Tibial artery (tissue), 4 donors: ENCODE results near the gene MT1B.
"Not testable (repeated sequence)": the region's sequence is repeated elsewhere in the genome, so short reads cannot be mapped to it uniquely, and the experiment has no call there.

Experiments
- DNase-seq, 2 donors: peaks; one replicate each; pipeline ENCODE4 v3.0.0-alpha.2; 2019
- H3K27ac ChIP-seq, 2 donors: fragments of 200-600 bp; sonication (generic) in 1 of 2; 1 replicate in 1 of 2; 2 replicates in 1 of 2; pipeline ENCODE4 v1.5.1; 2018 to 2019; ENCODE audit warnings: mild to moderate bottlenecking in 1 of 2
- H3K27me3 ChIP-seq, 2 donors: fragments of 200-600 bp; sonication (generic) in 1 of 2; one replicate each; pipeline versions ENCODE4 v1.5.1 to v1.6.0; 2016 to 2019
- H3K36me3 ChIP-seq, 3 donors: fragments of 200-600 bp; sonication (generic) in 2 of 3; one replicate each; pipeline ENCODE4 v1.5.1; 2016 to 2019; ENCODE audit warnings: mild to moderate bottlenecking in 2 of 3
- H3K4me1 ChIP-seq, 4 donors: fragments of 200-600 bp; sonication (generic) in 2 of 4; 1 replicate in 3 of 4; 2 replicates in 1 of 4; pipeline ENCODE4 v1.5.1; 2016 to 2019
- H3K4me3 ChIP-seq, 2 donors: fragments of 200-600 bp; sonication (generic) in 1 of 2; 1 replicate in 1 of 2; 2 replicates in 1 of 2; pipeline ENCODE4 v1.5.1; 2018 to 2019; ENCODE audit warnings: mild to moderate bottlenecking in 2 of 2
- H3K9me3 ChIP-seq, 3 donors: fragments of 200-600 bp; sonication (generic) in 1 of 3; one replicate each; pipeline ENCODE4 v1.5.1; 2016 to 2019
- CTCF ChIP-seq, 2 experiments: fragments of 200-600 bp in 1 of 2; fragments of 450-650 bp in 1 of 2; IDR thresholded peaks; one replicate each; pipeline ENCODE4 v1.5.1; 2017 to 2019; ENCODE audit warnings: antibody characterized with exemption in 2 of 2, mild to moderate bottlenecking in 1 of 2, moderate library complexity in 1 of 2
- intact Hi-C: fragments of 100-400 bp; cut with DNase I; formaldehyde crosslinking; loops from one replicate; pipeline ENCODE4 v1.15.0; 2023; ENCODE audit warnings: low total_unique reads

Gene MT1B

GRCh38 chr16:56672761-56673536, 21.3 kb downstream of the MT1B start:
- peaks cover 3 to 72% of the 10 kb centered on the region in 2 donors for H3K27me3 ChIP-seq
- H3K36me3 ChIP-seq, result no peaks in the 10 kb centered on the region
- peaks cover 0 to 27% (median 18%) of the 10 kb centered on the region in 4 donors for H3K4me1 ChIP-seq
- DNase-seq, result no peak
- no peak overlapping the region for H3K4me3 ChIP-seq
- H3K9me3 ChIP-seq, result no peaks in the 10 kb centered on the region
- intact Hi-C loops, result no loop called here
- no peak overlapping the region for H3K27ac ChIP-seq
- no peak for TF ChIP-seq CTCF (IDR thresholded peaks at IDR 0.05)

GRCh38 chr16:56673921-56674320, 22.2 kb downstream of the MT1B start:
- TF ChIP-seq CTCF (IDR thresholded peaks at IDR 0.05), result peak; percentile 62 to 73
- peaks cover 0 to 21% (median 14%) of the 10 kb centered on the region in 4 donors for H3K4me1 ChIP-seq
- H3K27ac ChIP-seq, result no peak overlapping the region
- no peaks in the 10 kb centered on the region for H3K9me3 ChIP-seq
- no peak overlapping the region for H3K4me3 ChIP-seq
- intact Hi-C loops, result no loop called here
- no peaks in the 10 kb centered on the region for H3K36me3 ChIP-seq
- DNase-seq, result no peak
- H3K27me3 ChIP-seq, result peaks cover 3 to 63% of the 10 kb centered on the region in 2 donors

- H3K4me3 ChIP-seq, H3K27ac ChIP-seq, H3K9me3 ChIP-seq, H3K36me3 ChIP-seq, intact Hi-C loops, DNase-seq: not testable (repeated sequence)
- Histone ChIP-seq H3K4me1 (peaks cover 0 to 15% (median 10%) of the 10 kb centered on the region in 4 donors), H3K27me3 (peaks cover 0 to 56% of the 10 kb centered on the region in 2 donors)
These were observed 22.9 kb downstream of the MT1B start for GRCh38 chr16:56674570-56674969.

GRCh38 chr16:56675685-56676210, 24.1 kb downstream of the MT1B start:
- H3K4me1 ChIP-seq, result peaks cover 0 to 10% (median 9%) of the 10 kb centered on the region in 4 donors
- H3K36me3 ChIP-seq, result no peaks in the 10 kb centered on the region
- TF ChIP-seq CTCF (IDR thresholded peaks at IDR 0.05), result no peak
- H3K27me3 ChIP-seq, result peaks cover 0 to 44% of the 10 kb centered on the region in 2 donors
- no peaks in the 10 kb centered on the region for H3K9me3 ChIP-seq
- intact Hi-C loops, result no loop called here
- DNase-seq, result no peak
- no peak overlapping the region for H3K27ac ChIP-seq
- H3K4me3 ChIP-seq, result peak overlapping the region in 1 of 2 donors; percentile 3

- Histone ChIP-seq H3K36me3 (no peaks in the 10 kb centered on the region), H3K4me1 (peaks cover 0 to 18% (median 9%) of the 10 kb centered on the region in 4 donors), H3K27ac (no peak overlapping the region), H3K4me3 (no peak overlapping the region), H3K9me3 (no peaks in the 10 kb centered on the region), H3K27me3 (peaks cover 0 to 32% of the 10 kb centered on the region in 2 donors)
- TF ChIP-seq CTCF (IDR thresholded peaks at IDR 0.05), result no peak
- intact Hi-C loops, result no loop called here
- no peak for DNase-seq
These were observed 25.8 kb downstream of the MT1B start for GRCh38 chr16:56677474-56677873.

GRCh38 chr16:56679078-56679730, 27.5 kb downstream of the MT1B start:
- peaks cover 0 to 29% (median 8%) of the 10 kb centered on the region in 4 donors for H3K4me1 ChIP-seq
- peaks cover 6 to 7% (median 6%) of the 10 kb centered on the region in 3 donors for H3K36me3 ChIP-seq
- intact Hi-C loops, result no loop called here
- H3K27ac ChIP-seq, result no peak overlapping the region
- H3K9me3 ChIP-seq, result no peaks in the 10 kb centered on the region
- no peak overlapping the region for H3K4me3 ChIP-seq
- peaks cover 0 to 20% of the 10 kb centered on the region in 2 donors for H3K27me3 ChIP-seq
- TF ChIP-seq CTCF (IDR thresholded peaks at IDR 0.05), result no peak
- peak in 1 of 2 donors; percentile 44 for DNase-seq
